ENCODE data around the gene FAM163A. TPM values are rescaled to one million over a fixed set of nuclear protein-coding genes. Genes with fewer than 3 reads are reported as not detected.

Gene FAM163A
- total RNA-seq, 1 donor from 2014 or later, result not detected

- Mint-ChIP-seq H3K4me1 (no peaks in the 10 kb centered on the region), H3K27me3 (ENCODE audit: low read depth) (peaks cover 10% of the 10 kb centered on the region), H3K36me3 (ENCODE audit: low read depth) (no peaks in the 10 kb centered on the region), H3K9me3 (no peaks in the 10 kb centered on the region), H3K4me3 (no peak overlapping the region), H3K27ac (ENCODE audit: unreplicated experiment) (no peak overlapping the region)
- TF ChIP-seq CTCF (conservative IDR thresholded peaks at IDR 0.05), result no peak
- DNase-seq (ENCODE audit: low read depth, low spot score), result no peak
Observed at GRCh38 chr1:179788259-179788658, 45.2 kb downstream of the FAM163A start.

GRCh38 chr1:179793281-179793680, 50.2 kb downstream of the FAM163A start:
- TF ChIP-seq CTCF (conservative IDR thresholded peaks at IDR 0.05), result no peak
- no peak for DNase-seq (ENCODE audit: low read depth, low spot score)
- Mint-ChIP-seq H3K4me1 (no peaks in the 10 kb centered on the region), H3K27ac (ENCODE audit: unreplicated experiment) (no peak overlapping the region), H3K9me3 (no peaks in the 10 kb centered on the region), H3K27me3 (ENCODE audit: low read depth) (peaks cover 3% of the 10 kb centered on the region), H3K36me3 (ENCODE audit: low read depth) (no peaks in the 10 kb centered on the region), H3K4me3 (no peak overlapping the region)

DNA sequence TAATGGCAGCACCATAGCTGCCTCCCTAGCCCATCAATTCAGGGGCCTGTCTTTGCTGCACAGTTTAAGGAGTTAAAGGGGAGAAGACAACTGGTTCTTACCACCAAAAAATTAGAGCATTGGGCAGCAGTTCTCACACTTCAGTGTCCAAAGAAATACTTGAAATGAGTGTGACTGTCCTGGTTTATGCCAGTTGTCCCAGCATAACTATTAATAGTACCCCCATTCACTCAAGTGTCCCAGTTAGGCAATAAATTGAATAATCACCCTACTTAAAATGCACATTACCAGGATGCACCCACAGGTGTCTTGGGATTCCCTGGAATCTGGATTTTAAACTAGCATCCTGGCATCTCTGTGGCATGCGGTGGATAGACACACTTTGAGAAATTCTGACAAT, 51.1 kb downstream of the FAM163A start:
- Mint-ChIP-seq H3K4me3 (no peak overlapping the region), H3K9me3 (no peaks in the 10 kb centered on the region), H3K27ac (ENCODE audit: unreplicated experiment) (no peak overlapping the region), H3K27me3 (ENCODE audit: low read depth) (no peaks in the 10 kb centered on the region), H3K4me1 (no peaks in the 10 kb centered on the region), H3K36me3 (ENCODE audit: low read depth) (no peaks in the 10 kb centered on the region)
- DNase-seq (ENCODE audit: low read depth, low spot score), result no peak
- TF ChIP-seq CTCF (conservative IDR thresholded peaks at IDR 0.05), result no peak

GRCh38 chr1:179794669-179795068, 51.6 kb downstream of the FAM163A start:
- H3K36me3 Mint-ChIP-seq (ENCODE audit: low read depth), result no peaks in the 10 kb centered on the region
- DNase-seq (ENCODE audit: low read depth, low spot score), result no peak
- TF ChIP-seq CTCF (conservative IDR thresholded peaks at IDR 0.05), result no peak

GRCh38 chr1:179798213-179798863, 55.2 kb downstream of the FAM163A start:
- Mint-ChIP-seq H3K9me3 (no peaks in the 10 kb centered on the region), H3K27ac (ENCODE audit: unreplicated experiment) (no peak overlapping the region), H3K4me1 (no peaks in the 10 kb centered on the region), H3K4me3 (no peak overlapping the region), H3K36me3 (ENCODE audit: low read depth) (no peaks in the 10 kb centered on the region), H3K27me3 (ENCODE audit: low read depth) (peaks cover 7% of the 10 kb centered on the region)
- no peak for DNase-seq (ENCODE audit: low read depth, low spot score)
- no peak for TF ChIP-seq CTCF (conservative IDR thresholded peaks at IDR 0.05)

More at GRCh38 chr1:179794669-179795068, 51.6 kb downstream of the FAM163A start:
- no peaks in the 10 kb centered on the region for H3K9me3 Mint-ChIP-seq
- no peaks in the 10 kb centered on the region for H3K4me1 Mint-ChIP-seq
- no peak overlapping the region for H3K4me3 Mint-ChIP-seq
- no peak overlapping the region for H3K27ac Mint-ChIP-seq (ENCODE audit: unreplicated experiment)
- no peaks in the 10 kb centered on the region for H3K27me3 Mint-ChIP-seq (ENCODE audit: low read depth)

All from neural crest cell (in vitro differentiated cells).